Thymus (tissue), 11 donors: ENCODE results near the gene FOXG1. TPM values are rescaled to one million over a fixed set of nuclear protein-coding genes. Genes with fewer than 3 reads are reported as not detected.
A peak's percentile ranks its signal among the peaks of the same experiment; 100 is the strongest.

Experiments
- DNase-seq, 9 donors: peaks; one replicate each; pipeline ENCODE4 v3.0.0-alpha.2; 2013; ENCODE audit warnings: low spot score in 9 of 9, low read depth in 6 of 9, missing footprints in 1 of 9
- H3K27ac ChIP-seq, 2 donors: one replicate each; pipeline ENCODE4 v1.5.1; 2013; ENCODE audit warnings: control low read depth in 1 of 2, low read depth in 1 of 2, low read length in 1 of 2, mild to moderate bottlenecking in 1 of 2, moderate library complexity in 1 of 2
- H3K27me3 ChIP-seq, 2 donors: one replicate each; pipeline ENCODE4 v1.5.1; 2013; ENCODE audit warnings: low read length in 1 of 2; ENCODE audit not compliant: control insufficient read depth in 2 of 2, insufficient read depth in 1 of 2
- H3K36me3 ChIP-seq, 2 donors: one replicate each; pipeline ENCODE4 v1.5.1; 2013; ENCODE audit warnings: low read length in 1 of 2, mild to moderate bottlenecking in 1 of 2, moderate library complexity in 1 of 2; ENCODE audit not compliant: control insufficient read depth in 2 of 2, insufficient read depth in 2 of 2
- H3K4me1 ChIP-seq, 2 donors: one replicate each; pipeline ENCODE4 v1.5.1; 2013; ENCODE audit warnings: low read length in 2 of 2; ENCODE audit not compliant: control insufficient read depth in 2 of 2, insufficient read depth in 2 of 2
- H3K4me3 ChIP-seq, 2 donors: one replicate each; pipeline ENCODE4 v1.5.1; 2013; ENCODE audit warnings: low read length in 2 of 2, control low read depth in 1 of 2, mild to moderate bottlenecking in 1 of 2
- H3K9me3 ChIP-seq, 2 donors: one replicate each; pipeline ENCODE4 v1.5.1; 2013; ENCODE audit warnings: low read length in 1 of 2, mild to moderate bottlenecking in 1 of 2; ENCODE audit not compliant: control insufficient read depth in 2 of 2, insufficient read depth in 1 of 2
- WGBS: extraction: QIAGEN DNeasy Blood & Tissue Kit; methylation state at CpG from one replicate; pipeline ENCODE4 v1.1.7; 2013; 5-methylcytosine and 5-hydroxymethylcytosine counted together
- polyA plus RNA-seq: library from polyadenylated mRNA; stranded (reverse); fragments of 200-250 nt; gene quantifications from one replicate; pipeline ENCODE4 v1.2.3, GENCODE V29; 2013
- total RNA-seq: library from RNA; stranded (reverse); fragments of 120-200 nt; gene quantifications from one replicate; pipeline ENCODE4 v1.2.4, GENCODE V29; 2013
- donor health status: healthy.

The FOXG1 gene
- total and polyA plus RNA-seq, 2 donors: 1.9 to 11.4 TPM

GRCh38 chr14:28780843-28781820 is 14.5 kb downstream of the FOXG1 start:
- Histone ChIP-seq H3K4me1 (peaks cover 0 to 4% of the 10 kb centered on the region in 2 donors), H3K9me3 (peaks cover 4 to 5% of the 10 kb centered on the region in 2 donors), H3K27ac (peak overlapping the region; percentile 33 to 55), H3K36me3 (no peaks in the 10 kb centered on the region), H3K4me3 (no peak overlapping the region), H3K27me3 (peaks cover 24 to 49% of the 10 kb centered on the region in 2 donors)
- DNase-seq: no peak
- WGBS: 10% methylated on average over 6 of the region's 6 CpGs

- WGBS: 18% methylated on average over 2 of the region's 2 CpGs
- Histone ChIP-seq H3K27me3 (peaks cover 22 to 54% of the 10 kb centered on the region in 2 donors), H3K9me3 (peaks cover 4 to 5% of the 10 kb centered on the region in 2 donors), H3K36me3 (no peaks in the 10 kb centered on the region), H3K27ac (no peak overlapping the region), H3K4me1 (peaks cover 0 to 4% of the 10 kb centered on the region in 2 donors), H3K4me3 (no peak overlapping the region)
- no peak for DNase-seq
Measured at GRCh38 chr14:28782301-28782700, 15.7 kb downstream of the FOXG1 start.

GRCh38 chr14:28783664-28784063 is 17.1 kb downstream of the FOXG1 start:
- Histone ChIP-seq H3K36me3 (no peaks in the 10 kb centered on the region), H3K27ac (no peak overlapping the region), H3K27me3 (peaks cover 15 to 42% of the 10 kb centered on the region in 2 donors), H3K9me3 (peaks cover 4 to 5% of the 10 kb centered on the region in 2 donors), H3K4me3 (no peak overlapping the region), H3K4me1 (peaks cover 0 to 4% of the 10 kb centered on the region in 2 donors)
- DNase-seq: no peak
- 13% methylated on average over 4 of the region's 4 CpGs for WGBS

GRCh38 chr14:28784096-28785048 is 17.8 kb downstream of the FOXG1 start:
- Histone ChIP-seq H3K9me3 (peaks cover 4 to 5% of the 10 kb centered on the region in 2 donors), H3K4me3 (peak overlapping the region in 1 of 2 donors; percentile 34), H3K4me1 (peaks cover 0 to 4% of the 10 kb centered on the region in 2 donors), H3K36me3 (no peaks in the 10 kb centered on the region), H3K27me3 (peaks cover 15 to 39% of the 10 kb centered on the region in 2 donors), H3K27ac (no peak overlapping the region)
- WGBS: 8% methylated on average over 16 of the region's 16 CpGs
- DNase-seq: no peak

GRCh38 chr14:28785096-28785952 is 18.7 kb downstream of the FOXG1 start:
- Histone ChIP-seq H3K9me3 (peaks cover 4 to 5% of the 10 kb centered on the region in 2 donors), H3K36me3 (no peaks in the 10 kb centered on the region), H3K27ac (peak overlapping the region in 1 of 2 donors; percentile 68), H3K4me3 (peak overlapping the region; percentile 32 to 34), H3K27me3 (peaks cover 15 to 39% of the 10 kb centered on the region in 2 donors), H3K4me1 (peaks cover 0 to 4% of the 10 kb centered on the region in 2 donors)
- peak in 1 of 9 donors; percentile 10 for DNase-seq
- 8% methylated on average over 62 of the region's 62 CpGs for WGBS

DNA sequence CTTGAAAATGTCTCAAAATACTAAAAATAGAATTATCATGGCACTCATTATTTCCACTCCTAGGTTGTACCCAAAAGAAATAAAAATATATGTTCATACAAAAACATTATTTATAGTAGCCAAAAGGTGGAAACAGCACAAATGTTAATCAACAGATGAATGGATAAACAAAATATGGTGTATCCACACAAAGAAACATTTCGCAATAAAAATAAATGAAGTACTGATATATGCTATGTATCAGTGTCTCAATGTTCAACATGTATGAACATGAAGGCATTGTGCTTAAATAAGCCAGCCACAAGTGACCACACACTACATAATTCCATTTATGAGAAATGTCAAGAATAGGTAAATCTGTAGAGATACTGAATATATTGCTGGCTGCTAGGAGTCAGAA is 40.9 kb downstream of the FOXG1 start:
- H3K27me3 ChIP-seq: no peaks in the 10 kb centered on the region
- H3K36me3 ChIP-seq: no peaks in the 10 kb centered on the region
- no peak overlapping the region for H3K4me3 ChIP-seq
- 97% methylated on average over 1 of the region's 1 CpG for WGBS
- no peak overlapping the region for H3K27ac ChIP-seq
- DNase-seq: no peak
- no peaks in the 10 kb centered on the region for H3K9me3 ChIP-seq
- H3K4me1 ChIP-seq: no peaks in the 10 kb centered on the region

- H3K36me3 ChIP-seq: no peaks in the 10 kb centered on the region
- H3K4me1 ChIP-seq: no peaks in the 10 kb centered on the region
- H3K27ac ChIP-seq: no peak overlapping the region
- DNase-seq: no peak
- H3K4me3 ChIP-seq: no peak overlapping the region
- H3K9me3 ChIP-seq: no peaks in the 10 kb centered on the region
- no peaks in the 10 kb centered on the region for H3K27me3 ChIP-seq
- 90% methylated on average over 3 of the region's 3 CpGs for WGBS
Measured at GRCh38 chr14:28813810-28814209, 47.2 kb downstream of the FOXG1 start.
